Hindlimb muscle (tissue), 1 donor: ENCODE measurements around the gene EMC10. TPM values are rescaled to one million over a fixed set of nuclear protein-coding genes. Genes with fewer than 3 reads are reported as not detected.
"Not testable (repeated sequence)": the region's sequence is repeated elsewhere in the genome, so short reads cannot be mapped to it uniquely, and the experiment has no call there.

Experiments
- DNase-seq: peaks from one replicate; pipeline ENCODE4 v3.0.0-alpha.2; 2013
- polyA plus RNA-seq: library from polyadenylated mRNA; unstranded; fragments of 120-200 nt; gene quantifications from one replicate; pipeline ENCODE4 v1.2.1, GENCODE V29; 2013; ENCODE audit not compliant: insufficient read length

Gene EMC10
- 95.9 TPM for polyA plus RNA-seq

- DNase-seq, result peak; percentile 95
Measured at GRCh38 chr19:50476224-50476906, at the start of gene EMC10, which contains the start of gene GARIN5A. Gene EMC10 (plus strand): TSS chr19:50476507. CDS start chr19:50476545, 38 bp downstream. Gene GARIN5A (minus strand): TSS chr19:50476848. CDS start chr19:50476388, 460 bp downstream.

DNA sequence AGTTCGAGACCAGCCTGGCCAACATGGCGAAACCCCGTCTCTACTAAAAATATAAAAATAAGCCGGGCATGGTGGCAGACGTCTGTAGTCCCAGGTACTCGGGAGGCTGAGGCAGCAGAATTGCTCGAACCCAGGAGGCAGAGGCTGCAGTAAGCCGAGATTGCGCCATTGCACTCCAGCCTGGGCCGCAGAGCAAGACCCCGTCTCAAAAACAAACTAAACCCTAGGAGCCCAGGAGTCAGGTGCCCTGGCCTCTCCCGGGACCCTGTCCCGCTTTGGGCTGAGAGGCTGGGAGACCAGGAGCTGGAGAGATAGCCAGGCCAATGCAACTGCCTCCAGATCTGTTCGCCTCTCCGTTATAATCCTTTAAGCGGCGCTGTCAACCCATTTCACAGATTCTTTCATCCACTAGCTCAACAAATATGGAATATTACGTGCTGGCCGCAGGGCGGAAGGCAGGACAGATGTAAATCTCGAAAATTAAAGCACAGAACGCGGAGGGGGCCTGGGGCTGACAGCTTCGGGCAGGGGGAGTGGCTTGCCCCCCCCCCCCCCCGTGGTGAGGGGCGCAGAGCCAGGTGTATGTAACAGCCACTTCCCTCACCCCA is 48.9 kb upstream of the EMC10 start:
- DNase-seq, result no peak

GRCh38 chr19:50427997-50428425 is 48.3 kb upstream of the EMC10 start:
- peak; percentile 91 for DNase-seq

DNA sequence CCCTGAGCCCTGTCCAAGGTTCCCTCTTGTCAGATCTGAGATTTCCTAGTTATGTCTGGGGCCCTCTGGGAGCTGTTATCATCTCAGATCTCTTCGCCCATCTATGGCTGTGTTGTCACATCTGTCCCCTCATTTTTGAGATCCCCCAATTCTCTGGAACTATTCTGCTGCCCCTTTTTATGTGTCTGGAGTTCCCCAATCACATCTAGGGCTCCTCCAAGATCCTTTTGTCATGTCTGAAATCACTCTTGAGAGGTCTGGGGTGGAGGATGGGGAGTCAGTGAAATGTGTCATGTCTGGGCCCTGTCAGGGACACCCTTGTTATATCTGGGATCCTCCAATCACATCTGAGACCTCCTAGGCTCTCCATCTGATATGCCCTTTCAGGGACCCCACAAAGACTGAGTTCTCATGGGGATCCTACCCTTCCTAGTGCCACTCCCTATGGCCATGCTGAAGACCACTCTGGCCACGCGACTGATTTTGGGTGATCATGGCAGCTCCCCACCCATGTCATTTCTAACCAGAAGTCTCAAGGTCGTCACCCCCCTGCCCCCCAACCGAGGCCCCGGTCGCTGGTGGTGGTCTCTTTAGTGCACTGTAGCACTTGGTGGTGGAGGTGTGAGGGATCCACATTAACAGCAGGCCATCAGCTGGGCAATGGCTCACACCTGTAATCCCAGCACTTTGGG is 47.4 kb upstream of the EMC10 start:
- DNase-seq, result no peak

DNA sequence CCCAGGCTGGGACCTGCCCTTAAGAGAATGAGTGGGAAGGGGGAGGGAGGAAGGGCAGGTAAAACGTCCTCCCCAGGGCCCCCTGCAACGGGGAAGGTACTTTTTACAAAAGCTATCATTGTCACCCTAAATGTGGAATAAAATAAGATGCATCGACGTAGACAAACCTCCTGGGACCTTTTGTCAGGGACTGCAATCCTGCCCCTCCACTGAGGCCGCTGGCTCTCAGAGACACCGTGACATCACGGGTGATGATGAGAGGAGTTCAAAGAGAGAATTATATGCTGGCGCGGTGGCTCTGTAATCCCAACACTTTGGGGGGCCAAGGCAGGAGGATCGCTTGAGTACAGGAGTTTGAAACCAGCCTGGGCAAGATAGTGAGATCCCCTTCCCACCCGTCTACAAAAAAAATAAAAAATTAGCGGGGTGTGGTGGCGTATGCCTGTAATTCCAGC is 45.4 kb upstream of the EMC10 start:
- DNase-seq, result no peak

DNA sequence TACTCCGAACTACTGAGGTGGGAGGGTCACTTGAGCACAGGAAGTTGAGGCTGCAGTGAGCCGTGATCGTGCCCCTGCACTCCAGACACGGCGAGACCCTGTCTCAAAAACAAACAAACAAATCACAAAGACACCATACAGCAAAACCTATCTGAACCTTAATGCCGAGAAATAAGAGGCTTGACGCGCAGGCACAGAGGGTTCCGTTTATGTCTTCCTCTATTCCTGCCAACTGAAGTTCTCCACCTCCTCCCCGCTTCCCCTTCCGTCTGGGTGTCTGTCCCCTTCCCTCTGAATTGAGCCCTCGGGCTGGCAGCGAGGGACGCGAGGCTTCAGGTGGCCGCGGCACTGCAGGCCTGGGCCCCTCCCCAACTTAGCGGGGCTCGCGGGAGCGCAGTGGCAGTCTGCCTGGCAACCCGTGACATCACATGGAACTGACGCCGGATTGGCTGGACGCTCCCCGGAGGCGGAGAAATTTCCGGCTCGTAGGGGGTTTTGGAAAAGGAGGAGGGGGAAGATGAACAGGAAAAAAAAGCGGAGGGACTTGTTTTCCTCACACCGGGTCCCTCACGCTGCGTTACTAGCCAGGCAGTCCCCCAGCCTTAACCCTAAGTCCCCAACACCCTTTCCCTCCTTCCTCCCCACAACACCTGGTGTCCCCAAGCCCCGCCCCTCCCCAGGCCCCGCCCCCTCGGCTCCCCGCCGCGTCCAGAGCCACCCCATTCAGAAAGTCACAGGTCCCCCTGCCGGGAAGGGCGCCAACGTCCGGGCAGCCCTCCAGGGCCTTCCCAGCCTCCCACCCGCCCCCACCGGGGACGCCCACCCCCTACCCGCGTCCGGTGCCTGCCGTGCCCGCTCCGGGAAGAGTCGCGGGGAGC is 44.7 kb upstream of the EMC10 start:
- peak; percentile 89 for DNase-seq

GRCh38 chr19:50432221-50433028 is 43.9 kb upstream of the EMC10 start, which contains the start of gene MYBPC2:
Gene MYBPC2 (plus strand): TSS chr19:50432892. CDS start chr19:50432954, 62 bp downstream.
- DNase-seq, result peak; percentile 56

GRCh38 chr19:50433201-50434180 is 42.8 kb upstream of the EMC10 start:
- no peak for DNase-seq

GRCh38 chr19:50434525-50434924 is 41.8 kb upstream of the EMC10 start:
- no peak for DNase-seq

DNA sequence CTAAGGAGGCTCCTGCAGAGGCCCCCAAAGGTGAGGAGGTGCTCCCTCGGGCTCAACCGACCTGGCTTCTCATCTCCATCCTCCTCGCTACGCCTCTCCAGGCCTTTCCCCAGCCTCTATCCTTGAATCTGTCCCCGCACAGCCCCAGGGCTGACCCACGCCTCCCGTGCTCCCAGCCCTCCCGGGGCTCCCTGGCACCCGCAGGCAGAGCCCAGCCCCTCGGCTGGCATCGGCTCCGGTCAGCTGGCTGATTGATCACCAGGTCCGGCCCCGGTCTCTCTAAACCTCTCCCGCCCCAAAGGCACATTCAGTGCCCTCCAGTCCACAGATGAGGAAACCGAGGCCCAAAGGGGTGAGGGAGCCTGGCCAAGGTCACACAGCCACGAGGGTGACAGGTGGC is 41.1 kb upstream of the EMC10 start:
- DNase-seq, result no peak

GRCh38 chr19:50435627-50436026 is 40.7 kb upstream of the EMC10 start:
- no peak for DNase-seq

GRCh38 chr19:50437862-50438449 is 38.4 kb upstream of the EMC10 start:
- DNase-seq, result no peak

- not testable (repeated sequence) for DNase-seq
Measured at GRCh38 chr19:50439130-50439529, 37.2 kb upstream of the EMC10 start.

DNA sequence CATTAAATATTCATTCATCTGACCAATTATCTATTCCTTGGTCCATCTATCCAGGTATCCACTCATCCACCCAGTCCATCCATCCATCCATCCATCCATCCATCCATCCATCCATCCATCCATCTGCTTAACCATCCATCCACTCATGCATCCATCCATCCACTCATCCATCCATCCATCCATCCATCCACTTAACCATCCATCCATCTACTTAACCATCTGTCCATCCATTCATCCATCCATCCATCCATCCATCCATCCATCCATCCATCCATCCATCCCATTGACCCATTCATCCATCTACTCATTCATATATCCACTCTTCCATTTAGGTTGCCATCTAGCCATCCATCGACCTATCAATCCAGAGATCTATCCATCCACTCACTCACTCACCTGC is 32.2 kb upstream of the EMC10 start:
- no peak for DNase-seq

- no peak for DNase-seq
Measured at GRCh38 chr19:50447053-50447452, 29.3 kb upstream of the EMC10 start.

DNA sequence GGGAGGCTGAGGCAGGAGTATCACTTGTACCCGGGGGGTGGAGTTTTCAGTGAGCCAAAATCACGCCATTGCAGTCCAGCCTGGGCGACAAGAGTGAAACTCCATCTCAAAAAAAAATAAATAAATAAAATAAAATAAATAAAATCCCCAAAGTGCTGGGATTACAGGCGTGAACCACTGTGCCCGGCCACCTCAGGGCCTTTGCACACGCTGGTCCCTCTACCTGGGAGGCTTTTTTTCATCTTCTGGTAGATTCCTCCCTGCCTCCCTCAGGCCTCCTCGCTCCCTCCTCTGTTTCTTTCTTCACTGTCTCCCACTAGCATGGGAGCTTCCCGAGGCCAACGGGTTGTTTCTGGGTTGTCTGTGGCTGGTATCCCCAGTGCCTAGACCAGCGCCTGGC is 28.6 kb upstream of the EMC10 start:
- no peak for DNase-seq

- DNase-seq, result no peak
Measured at GRCh38 chr19:50449236-50449899, 26.9 kb upstream of the EMC10 start.

DNA sequence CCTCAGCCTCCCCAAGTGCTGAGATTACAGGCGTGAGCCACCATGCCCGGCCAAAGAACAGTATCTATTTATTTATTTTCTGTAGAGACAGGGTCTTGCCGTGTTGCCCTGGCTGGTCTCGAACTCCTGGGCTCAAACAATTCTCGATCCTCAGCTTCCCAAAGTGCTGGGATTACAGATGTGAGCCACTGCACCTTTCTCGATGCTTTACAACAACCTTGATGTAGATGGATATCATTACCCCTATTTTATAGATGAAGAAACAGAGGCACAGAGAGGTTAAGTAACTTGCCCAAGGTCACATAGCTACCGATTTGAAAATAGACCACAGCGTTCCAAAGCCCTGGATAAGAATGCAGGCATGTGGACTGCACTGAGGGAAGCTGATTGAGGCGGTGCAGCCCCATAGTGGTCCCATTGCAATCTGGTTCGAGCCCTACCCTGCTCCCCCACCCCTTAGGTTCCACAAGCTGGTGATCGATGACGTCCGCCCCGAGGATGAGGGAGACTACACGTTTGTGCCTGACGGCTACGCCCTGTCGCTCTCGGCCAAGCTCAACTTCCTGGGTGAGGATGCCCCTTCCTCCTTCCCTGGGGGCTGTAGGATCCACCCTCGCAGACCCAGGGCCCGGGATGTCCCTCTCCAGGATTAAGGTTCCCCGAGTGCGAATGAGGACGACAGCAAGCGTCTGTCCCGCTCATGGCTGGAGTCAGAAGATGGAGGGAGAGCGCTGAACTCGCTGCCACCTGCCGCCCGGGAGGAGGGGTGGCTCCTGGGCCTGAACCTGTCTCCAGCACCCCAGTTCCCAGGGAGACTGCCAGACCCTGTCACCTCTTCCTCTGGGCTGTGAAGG is 25.7 kb upstream of the EMC10 start:
- DNase-seq, result no peak
